Activated effector memory CD4-positive, alpha-beta T cell treated with Interleukin-2 at 50 U/mL for 16 hours (primary cell): ENCODE data around the gene TGFBR2.

ENCODE experiments used
- DNase-seq: peaks from one replicate; pipeline ENCODE4 v3.0.0-alpha.2; 2020

TGFBR2 gene

GRCh38 chr3:30604093-30604492, 2.3 kb upstream of the TGFBR2 start:
- no peak for DNase-seq

GRCh38 chr3:30604558-30604957, 1.8 kb upstream of the TGFBR2 start:
- DNase-seq: no peak

- DNase-seq: no peak
Observed at GRCh38 chr3:30605005-30605404, 1.4 kb upstream of the TGFBR2 start.

GRCh38 chr3:30605706-30606300, 598 bp upstream of the TGFBR2 start:
- DNase-seq: no peak

- DNase-seq: peak; percentile 57
Observed at GRCh38 chr3:30607032-30607833, 832 bp downstream of the TGFBR2 start.

GRCh38 chr3:30608598-30608947, 2.2 kb downstream of the TGFBR2 start:
- DNase-seq: no peak

- no peak for DNase-seq
Observed at GRCh38 chr3:30609930-30610701, 3.7 kb downstream of the TGFBR2 start.

- DNase-seq: no peak
Observed at GRCh38 chr3:30610702-30611368, 4.4 kb downstream of the TGFBR2 start.

- no peak for DNase-seq
Observed at GRCh38 chr3:30611613-30612436, 5.4 kb downstream of the TGFBR2 start.

GRCh38 chr3:30612437-30613132, 6.2 kb downstream of the TGFBR2 start:
- DNase-seq: no peak

GRCh38 chr3:30613133-30613825, 6.9 kb downstream of the TGFBR2 start:
- no peak for DNase-seq

- no peak for DNase-seq
Observed at GRCh38 chr3:30614373-30614772, 8.0 kb downstream of the TGFBR2 start.

- DNase-seq: no peak
Observed at GRCh38 chr3:30614943-30615342, 8.5 kb downstream of the TGFBR2 start.

- no peak for DNase-seq
Observed at GRCh38 chr3:30615615-30616346, 9.4 kb downstream of the TGFBR2 start.

GRCh38 chr3:30616347-30617027, 10.1 kb downstream of the TGFBR2 start:
- DNase-seq: no peak

GRCh38 chr3:30617069-30617468, 10.7 kb downstream of the TGFBR2 start:
- no peak for DNase-seq

GRCh38 chr3:30617653-30618052, 11.3 kb downstream of the TGFBR2 start:
- DNase-seq: no peak

GRCh38 chr3:30618526-30618925, 12.1 kb downstream of the TGFBR2 start:
- no peak for DNase-seq

- DNase-seq: no peak
Observed at GRCh38 chr3:30619318-30619717, 12.9 kb downstream of the TGFBR2 start.
